ENCODE measurements around the gene MGAT3.
A peak's percentile ranks its signal among the peaks of the same experiment; 100 is the strongest.

The MGAT3 gene

GRCh38 chr22:39453765-39454378, 2.9 kb upstream of the MGAT3 start:
- DNase-seq: no peak

DNA sequence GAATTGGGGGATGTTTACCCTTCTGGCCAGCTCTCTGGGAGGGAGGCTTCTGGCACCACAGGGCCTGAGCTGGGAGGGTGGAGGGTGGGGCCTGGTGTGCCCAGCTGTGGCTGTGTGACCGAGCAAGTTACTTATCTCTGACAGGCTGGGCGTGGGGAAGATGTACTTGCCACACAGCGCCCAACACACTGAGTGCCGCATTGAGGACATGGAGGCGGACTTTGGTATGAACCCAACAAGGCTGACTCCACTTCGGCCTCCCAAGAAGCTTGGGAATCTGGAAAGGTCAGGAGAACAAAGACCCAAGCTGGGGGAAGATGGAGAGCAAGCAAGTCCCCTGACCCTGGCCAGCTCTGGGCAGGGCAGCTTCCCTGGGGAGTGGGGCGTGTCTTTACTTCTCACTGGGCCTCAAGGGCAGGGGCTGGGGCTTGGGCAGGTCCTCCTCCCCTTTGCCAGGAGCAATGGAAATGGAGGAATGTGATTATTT, 2.4 kb upstream of the MGAT3 start:
- no peak for DNase-seq

GRCh38 chr22:39457198-39457555, 365 bp downstream of the MGAT3 start:
- peak; percentile 26 for DNase-seq

- no peak for DNase-seq
Observed at GRCh38 chr22:39457556-39458443, 988 bp downstream of the MGAT3 start.

DNA sequence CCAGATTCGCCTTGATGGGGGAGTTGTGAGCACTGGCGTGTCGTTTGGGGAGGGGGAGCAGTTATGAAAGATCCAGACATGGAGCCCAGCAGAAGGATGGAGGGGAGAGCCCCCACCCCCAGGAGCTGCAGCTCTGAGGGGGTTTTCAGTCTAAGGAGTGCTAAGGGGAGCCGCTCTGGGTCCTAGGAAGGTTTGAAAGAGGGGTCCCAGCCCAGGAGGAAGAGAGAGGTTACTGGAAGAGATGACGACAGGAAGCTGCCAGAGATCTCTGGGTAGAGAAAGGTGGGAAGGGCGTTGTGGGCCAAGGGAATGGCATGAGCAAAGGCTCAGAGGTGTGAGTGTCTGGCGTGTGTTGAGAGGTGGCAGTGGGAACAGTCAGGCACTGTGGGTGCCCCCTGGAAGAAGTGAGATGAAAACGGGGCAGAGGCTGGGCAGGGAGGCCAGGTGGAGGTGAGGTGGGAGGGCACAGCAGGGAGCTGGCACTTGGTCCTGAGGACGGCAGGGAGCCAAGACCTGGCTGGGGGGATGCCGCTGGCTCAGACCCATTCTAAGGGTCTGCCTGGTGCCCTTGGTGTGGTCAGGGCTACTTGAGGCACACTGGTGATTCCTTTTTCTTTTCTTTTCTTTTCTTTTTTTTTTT, 1.8 kb downstream of the MGAT3 start:
- DNase-seq: no peak

- no peak for DNase-seq
Observed at GRCh38 chr22:39459681-39460080, 2.9 kb downstream of the MGAT3 start.

DNA sequence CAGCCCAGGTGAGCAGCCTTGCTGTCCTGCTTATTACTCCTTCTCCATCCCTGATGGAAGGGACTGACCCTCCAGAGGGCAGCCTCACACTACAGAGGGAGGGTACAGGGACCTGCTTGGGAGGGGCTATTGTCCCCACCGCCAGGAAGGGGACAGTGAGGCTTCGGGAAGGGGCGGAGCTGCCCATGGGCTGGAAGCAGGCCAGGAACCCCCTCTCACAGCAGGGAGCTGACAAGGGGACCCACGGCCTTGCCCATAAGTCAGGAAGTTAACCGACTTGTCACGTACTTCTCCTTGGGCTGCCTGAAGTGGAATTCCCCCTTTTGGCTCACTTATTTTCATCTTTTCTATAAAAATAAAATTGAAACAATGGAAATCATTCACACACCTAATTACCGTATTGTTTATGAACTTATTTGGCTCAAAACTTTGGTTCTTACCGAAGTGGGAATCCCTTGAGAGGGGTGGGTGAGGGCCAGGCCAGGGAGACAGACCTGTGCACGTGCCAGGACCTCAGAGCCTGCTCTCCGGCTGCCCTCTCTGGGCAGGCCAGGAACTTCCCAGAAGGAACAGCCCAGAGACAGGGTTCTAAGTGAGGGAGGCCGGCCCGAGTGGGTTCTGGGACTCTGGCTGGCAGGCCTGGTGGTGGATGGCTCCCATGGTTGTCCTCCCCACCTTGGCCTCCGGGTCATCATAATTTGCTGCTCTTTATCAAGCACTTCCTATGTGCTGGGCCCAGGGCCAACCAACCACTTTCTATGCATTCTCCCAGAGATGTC, 5.8 kb downstream of the MGAT3 start:
- no peak for DNase-seq

DNA sequence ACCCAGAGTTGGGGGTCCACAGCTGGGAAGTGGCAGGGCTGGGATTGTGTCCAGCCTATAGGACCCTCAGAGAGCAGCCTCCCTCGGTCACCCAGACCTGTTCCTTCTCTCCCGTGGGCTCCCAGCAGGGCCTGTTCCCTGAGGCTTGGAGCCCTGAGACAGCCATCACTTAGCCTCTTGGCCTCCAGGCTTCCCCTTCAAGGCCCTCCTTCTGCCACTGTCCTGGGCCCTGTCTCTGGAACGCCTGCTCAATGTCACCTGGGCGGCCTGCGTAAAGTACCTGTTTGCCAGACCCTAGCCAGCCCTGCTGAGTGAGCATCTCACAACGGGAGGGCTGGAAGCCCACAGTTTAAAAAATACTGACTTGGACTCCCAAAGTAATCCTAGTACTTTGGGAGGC, 6.5 kb downstream of the MGAT3 start:
- DNase-seq: no peak

DNA sequence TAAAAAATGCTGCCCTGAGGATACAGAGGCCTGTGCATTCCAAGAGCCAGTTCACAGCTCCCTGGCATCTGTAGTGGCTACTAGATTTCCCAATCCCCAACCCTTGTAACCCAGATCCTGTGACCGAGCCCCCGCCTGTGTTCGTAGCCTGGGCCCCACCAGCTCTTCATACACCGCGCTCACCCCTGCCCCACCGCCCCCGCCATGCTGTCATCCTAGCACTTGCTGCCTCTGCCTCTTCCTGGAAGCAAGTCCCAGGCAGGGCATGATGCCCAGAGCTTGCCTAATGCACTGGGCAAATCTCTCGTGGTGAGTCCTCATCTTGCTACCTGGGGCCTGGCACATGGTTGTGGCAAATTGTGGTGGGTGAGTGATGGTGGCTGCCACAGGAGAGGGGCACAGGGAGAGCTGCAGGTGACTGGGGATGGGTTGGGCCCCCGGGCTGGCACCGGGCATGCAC, 7.1 kb downstream of the MGAT3 start:
- no peak for DNase-seq

DNA sequence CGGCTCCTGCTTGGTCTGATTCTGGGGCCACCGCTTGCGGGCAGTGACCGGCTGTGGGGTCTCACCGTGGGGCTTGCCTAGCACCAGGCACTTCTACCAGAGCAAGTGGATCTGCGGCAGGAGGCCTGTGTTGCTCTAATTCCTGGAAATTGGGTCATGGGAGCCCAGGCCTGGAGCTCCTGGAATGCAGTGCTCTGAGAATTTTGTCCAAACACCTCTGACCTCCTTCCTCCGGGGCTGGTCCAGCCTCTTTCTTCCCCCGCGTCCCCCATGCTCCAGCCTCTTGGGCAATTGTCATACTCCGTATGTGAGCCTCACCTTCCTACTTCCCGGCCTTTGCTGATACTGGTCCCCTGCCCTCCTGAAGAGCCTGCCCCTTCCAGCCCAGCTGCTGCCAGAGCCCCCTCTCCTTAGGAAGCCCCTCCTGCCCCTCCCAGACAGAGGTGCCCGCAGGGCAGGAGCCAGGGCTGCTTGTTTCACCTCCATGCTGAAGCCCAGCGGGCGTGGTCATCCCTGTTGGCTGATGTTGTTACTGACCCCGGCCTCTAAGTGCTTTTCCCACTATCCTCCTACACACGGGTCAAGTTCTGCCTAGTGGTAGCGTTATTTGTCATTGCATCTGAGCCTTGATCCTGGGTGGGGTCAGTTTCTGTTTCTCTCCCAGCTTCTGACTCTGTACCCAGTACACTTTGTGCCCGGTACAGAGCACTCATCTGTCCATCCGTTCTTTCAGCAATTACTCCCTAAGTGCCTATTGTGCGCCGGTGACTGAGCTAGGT, 9.6 kb downstream of the MGAT3 start:
- no peak for DNase-seq

DNA sequence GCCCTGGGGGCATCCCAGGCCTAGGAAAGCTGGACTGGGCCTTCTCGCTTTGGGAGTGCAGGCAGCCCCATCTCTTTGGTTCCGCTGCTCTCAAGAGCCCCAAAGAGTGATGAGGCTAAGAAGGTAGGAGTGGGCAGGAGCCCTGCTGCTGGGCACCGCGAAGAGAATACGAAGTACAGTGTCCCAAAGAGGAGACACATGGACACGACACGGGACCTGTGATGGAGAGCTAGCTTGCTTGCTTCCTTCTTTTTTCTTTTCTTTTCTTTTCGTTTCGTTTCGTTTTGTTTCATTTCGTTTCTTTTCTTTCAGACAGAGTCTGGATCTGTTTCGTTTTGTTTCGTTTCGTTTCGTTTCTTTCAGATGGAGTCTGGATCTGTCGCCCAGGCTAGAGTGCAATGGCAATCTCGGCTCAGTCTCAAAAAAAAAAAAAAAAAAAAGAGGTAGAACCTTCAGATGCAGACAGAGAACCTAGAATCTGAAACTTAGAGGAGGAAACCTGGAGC, 10.6 kb downstream of the MGAT3 start:
- no peak for DNase-seq

GRCh38 chr22:39468487-39469325, 11.9 kb downstream of the MGAT3 start:
- no peak for DNase-seq

DNA sequence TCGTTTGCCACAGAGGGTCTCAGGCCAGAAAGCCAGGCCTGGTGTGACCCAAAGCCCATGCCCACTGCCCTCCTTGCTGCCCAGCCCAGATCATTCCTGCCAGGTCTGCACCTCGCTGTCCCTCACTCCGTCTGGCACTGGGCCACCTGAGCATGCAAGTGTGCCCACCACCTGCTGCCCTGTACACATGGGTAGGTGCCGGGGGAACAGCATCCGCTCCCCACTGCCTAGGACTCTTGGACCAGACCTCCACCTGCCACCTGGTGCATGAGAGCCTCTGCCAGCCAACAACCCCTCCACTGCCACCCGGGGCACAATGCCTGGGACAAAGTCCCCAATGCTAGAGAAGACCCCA, 12.5 kb downstream of the MGAT3 start:
- DNase-seq: no peak

DNA sequence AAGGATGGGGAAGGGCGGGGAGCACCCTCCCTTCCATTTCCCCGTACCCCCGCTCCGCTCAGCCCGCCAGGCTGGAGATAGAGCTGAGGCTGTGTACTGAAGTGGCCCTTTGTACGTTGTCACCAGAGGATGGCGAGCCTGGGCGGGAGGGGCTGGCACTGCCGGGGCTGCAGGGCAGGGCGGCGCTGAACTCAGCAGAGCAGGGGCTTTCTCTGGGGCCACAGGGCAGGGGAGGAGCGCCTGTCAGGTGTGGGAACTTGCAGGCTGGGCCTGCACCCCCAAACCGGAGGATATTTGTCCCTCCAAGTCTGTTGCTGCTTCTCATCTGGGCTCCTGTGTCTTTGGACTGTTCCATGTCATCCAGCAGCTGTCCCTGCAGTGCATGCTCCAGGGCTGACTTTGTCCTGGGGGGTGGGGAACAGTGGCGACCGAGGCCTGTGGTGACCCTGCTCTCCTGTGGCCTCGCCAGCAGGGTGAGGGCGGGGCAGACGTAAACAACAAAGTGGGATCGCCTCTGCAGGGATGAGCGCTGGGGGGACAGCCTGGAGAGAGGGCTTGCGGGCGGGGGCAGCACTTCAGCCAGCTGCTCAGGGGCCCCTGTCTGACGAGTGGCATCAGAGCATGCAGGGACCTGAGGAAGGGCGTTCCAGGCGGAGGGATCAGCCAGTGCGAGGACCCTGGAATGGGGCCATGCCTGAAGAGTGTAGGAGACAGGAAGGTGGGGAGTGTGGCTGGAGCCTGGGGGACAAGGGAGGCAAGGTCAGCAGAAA, 13.1 kb downstream of the MGAT3 start:
- no peak for DNase-seq

- no peak for DNase-seq
Observed at GRCh38 chr22:39470451-39471291, 13.9 kb downstream of the MGAT3 start.

GRCh38 chr22:39471381-39472141, 14.7 kb downstream of the MGAT3 start:
- DNase-seq: no peak

- no peak for DNase-seq
Observed at GRCh38 chr22:39472570-39473556, 16.1 kb downstream of the MGAT3 start.

Measured in CD4-positive, alpha-beta T cell treated with Interleukin-17A for 4 hours (primary cell).